ENCODE measurements around the gene PLEKHG5. TPM values are rescaled to one million over a fixed set of nuclear protein-coding genes. Genes with fewer than 3 reads are reported as not detected.
"Not testable (repeated sequence)": the region's sequence is repeated elsewhere in the genome, so short reads cannot be mapped to it uniquely, and the experiment has no call there.

PLEKHG5 gene
- total and polyA plus RNA-seq, 10 of the 15 experiments (the other 5 are each of a cell fraction or from before 2014, with no cell fraction given), result 0.04 to 1.1 (median 0.18) TPM; not detected in 1

DNA sequence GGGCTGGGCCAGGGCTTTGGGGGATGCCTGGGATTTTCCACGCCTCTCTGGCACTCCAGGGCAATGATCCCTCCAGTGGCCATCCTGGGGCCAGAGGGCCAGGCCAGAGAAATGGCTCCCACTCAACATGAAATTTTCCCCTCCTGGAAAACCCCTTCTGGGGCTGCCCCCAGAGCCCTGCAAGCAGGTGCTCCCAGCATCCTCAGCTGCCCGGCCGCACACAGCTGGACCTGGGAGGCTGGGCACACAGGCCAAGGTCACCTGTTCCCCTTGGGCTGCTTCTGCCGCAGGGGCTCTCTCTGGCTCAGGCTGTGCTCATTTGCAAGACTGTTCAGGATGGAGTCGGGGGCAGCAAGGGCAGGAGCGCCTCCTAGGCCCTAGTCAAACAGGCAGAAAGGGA is 63.0 kb downstream of the PLEKHG5 start:
- H3K9me3 ChIP-seq (replicated peaks; ENCODE audit: control insufficient read depth, insufficient read depth, low read length); H3K9ac ChIP-seq (ENCODE audit: control insufficient read depth, insufficient read depth, low read length); H3K4me1 ChIP-seq (ENCODE audit: control insufficient read depth, insufficient read depth, low read length); POLR2A ChIA-PET; H2AFZ ChIP-seq (ENCODE audit: control insufficient read depth, low read depth, low read length); SMC1A ChIA-PET (ENCODE audit: uncharacterized antibody, unreplicated experiment); FAIRE-seq; H3K79me2 ChIP-seq (ENCODE audit: control insufficient read depth, insufficient read depth, low read length); DNase-seq (ENCODE audit: low read depth, low spot score); H3K4me2 ChIP-seq (ENCODE audit: control insufficient read depth, insufficient read depth); BruUV-seq (replicated peaks); H3K36me3 ChIP-seq (ENCODE audit: control insufficient read depth in 2 of 2, insufficient read depth in 2 of 2, low read length in 1 of 2); in situ Hi-C loops (cut with MboI); H4K20me1 ChIP-seq (ENCODE audit: control insufficient read depth, insufficient read depth); intact Hi-C loops (cut with micrococcal nuclease; ENCODE audit: unreplicated experiment); H3K4me3 ChIP-seq; RAD21 ChIA-PET (ENCODE audit: unreplicated experiment); H3K27ac ChIP-seq (ENCODE audit: control insufficient read depth, insufficient read depth): not testable (repeated sequence)
- 2% methylated on average over 6 of the region's 6 CpGs for WGBS (ENCODE audit: insufficient coverage, insufficient replicate concordance, low lambda C conversion rate, missing lambda C conversion rate)
- TF ChIP-seq, protein P1, sequence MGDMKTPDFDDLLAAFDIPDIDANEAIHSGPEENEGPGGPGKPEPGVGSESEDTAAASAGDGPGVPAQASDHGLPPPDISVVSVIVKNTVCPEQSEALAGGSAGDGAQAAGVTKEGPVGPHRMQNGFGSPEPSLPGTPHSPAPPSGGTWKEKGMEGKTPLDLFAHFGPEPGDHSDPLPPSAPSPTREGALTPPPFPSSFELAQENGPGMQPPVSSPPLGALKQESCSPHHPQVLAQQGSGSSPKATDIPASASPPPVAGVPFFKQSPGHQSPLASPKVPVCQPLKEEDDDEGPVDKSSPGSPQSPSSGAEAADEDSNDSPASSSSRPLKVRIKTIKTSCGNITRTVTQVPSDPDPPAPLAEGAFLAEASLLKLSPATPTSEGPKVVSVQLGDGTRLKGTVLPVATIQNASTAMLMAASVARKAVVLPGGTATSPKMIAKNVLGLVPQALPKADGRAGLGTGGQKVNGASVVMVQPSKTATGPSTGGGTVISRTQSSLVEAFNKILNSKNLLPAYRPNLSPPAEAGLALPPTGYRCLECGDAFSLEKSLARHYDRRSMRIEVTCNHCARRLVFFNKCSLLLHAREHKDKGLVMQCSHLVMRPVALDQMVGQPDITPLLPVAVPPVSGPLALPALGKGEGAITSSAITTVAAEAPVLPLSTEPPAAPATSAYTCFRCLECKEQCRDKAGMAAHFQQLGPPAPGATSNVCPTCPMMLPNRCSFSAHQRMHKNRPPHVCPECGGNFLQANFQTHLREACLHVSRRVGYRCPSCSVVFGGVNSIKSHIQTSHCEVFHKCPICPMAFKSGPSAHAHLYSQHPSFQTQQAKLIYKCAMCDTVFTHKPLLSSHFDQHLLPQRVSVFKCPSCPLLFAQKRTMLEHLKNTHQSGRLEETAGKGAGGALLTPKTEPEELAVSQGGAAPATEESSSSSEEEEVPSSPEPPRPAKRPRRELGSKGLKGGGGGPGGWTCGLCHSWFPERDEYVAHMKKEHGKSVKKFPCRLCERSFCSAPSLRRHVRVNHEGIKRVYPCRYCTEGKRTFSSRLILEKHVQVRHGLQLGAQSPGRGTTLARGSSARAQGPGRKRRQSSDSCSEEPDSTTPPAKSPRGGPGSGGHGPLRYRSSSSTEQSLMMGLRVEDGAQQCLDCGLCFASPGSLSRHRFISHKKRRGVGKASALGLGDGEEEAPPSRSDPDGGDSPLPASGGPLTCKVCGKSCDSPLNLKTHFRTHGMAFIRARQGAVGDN (IDR thresholded peaks at IDR 0.05), result 0 out of 2 replicates have a peak, but pooled peaks have one; percentile 22
- TF ChIP-seq TCF12 (IDR thresholded peaks at IDR 0.05; ENCODE audit: low read depth, low read length), result peak; percentile 76
- TF ChIP-seq TCF3 (IDR thresholded peaks at IDR 0.05; ENCODE audit: borderline replicate concordance, insufficient read depth, low read depth, low read length), result 0 out of 2 replicates have a peak, but pooled peaks have one; percentile 27
- peaks cover 6 to 13% of the 10 kb centered on the region in 2 experiments; a peak in 3 of 4 replicates for H3K27me3 ChIP-seq (replicated peaks in 1 of 2; ENCODE audit: control insufficient read depth in 2 of 2, insufficient read depth in 2 of 2, low read length in 1 of 2)
- peak; percentile 62 for ATAC-seq
- CTCF ChIA-PET, result interaction anchor here (0.7 to 10.9 kb wide), 2 partner anchors 12 to 41 kb away, joined by 4 to 137 read pairs; no protein-coding TSS in a partner anchor

Data from GM12878 (cell line).